Activated naive CD4-positive, alpha-beta T cell treated with anti-CD3 and anti-CD28 coated beads for 36 hours (primary cell): ENCODE data around the gene RGS17. TPM values are rescaled to one million over a fixed set of nuclear protein-coding genes. Genes with fewer than 3 reads are reported as not detected.
"Not testable (repeated sequence)": the region's sequence is repeated elsewhere in the genome, so short reads cannot be mapped to it uniquely, and the experiment has no call there.

Source experiments
- CTCF ChIA-PET: fragments of 350-600 bp; sonication (Branson Sonifier 250); formaldehyde crosslinking; loops from one replicate; lab custom pipeline; 2021; ENCODE audit warnings: antibody characterized with exemption; lab: Charles Lee
- DNase-seq: peaks from one replicate; pipeline ENCODE4 v3.0.0-alpha.2; 2020
- H3K27ac Mint-ChIP-seq: one replicate; pipeline ENCODE4 v1.8.0; 2021; ENCODE audit warnings: mild to moderate bottlenecking, mixed read lengths
- H3K27me3 Mint-ChIP-seq: one replicate; pipeline ENCODE4 v1.8.0; 2021; ENCODE audit warnings: low read depth, mixed read lengths
- H3K36me3 Mint-ChIP-seq: one replicate; pipeline ENCODE4 v1.8.0; 2021; ENCODE audit warnings: low read depth, mixed read lengths
- H3K4me1 Mint-ChIP-seq: one replicate; pipeline ENCODE4 v1.8.0; 2021; ENCODE audit warnings: low read depth, mixed read lengths
- H3K4me3 Mint-ChIP-seq: one replicate; pipeline ENCODE4 v1.8.0; 2021; ENCODE audit warnings: mild to moderate bottlenecking, moderate library complexity, mixed read lengths
- H3K9me3 Mint-ChIP-seq: one replicate; pipeline ENCODE4 v1.8.0; 2021; ENCODE audit warnings: mixed read lengths
- intact Hi-C: fragments of 100-400 bp; cut with micrococcal nuclease; formaldehyde crosslinking; loops from one replicate; pipeline ENCODE4 v1.15.1; 2023
- total RNA-seq, 2 experiments: library from RNA; stranded (reverse); gene quantifications; one replicate each; pipeline ENCODE4 v1.2.3, GENCODE V29; 2021

RGS17 gene
- total RNA-seq, 2 experiments from 2014 or later, result not detected

GRCh38 chr6:153111082-153111481 is 20.0 kb downstream of the RGS17 start:
- H3K27me3 Mint-ChIP-seq, H3K4me1 Mint-ChIP-seq, H3K36me3 Mint-ChIP-seq, intact Hi-C loops, DNase-seq, CTCF ChIA-PET, H3K4me3 Mint-ChIP-seq, H3K27ac Mint-ChIP-seq: not testable (repeated sequence)
- H3K9me3 Mint-ChIP-seq, result peaks cover 14% of the 10 kb centered on the region

GRCh38 chr6:153110612-153111011 is 20.5 kb downstream of the RGS17 start:
- DNase-seq, H3K4me1 Mint-ChIP-seq, H3K36me3 Mint-ChIP-seq, H3K27ac Mint-ChIP-seq, H3K4me3 Mint-ChIP-seq, intact Hi-C loops, CTCF ChIA-PET: not testable (repeated sequence)
- Mint-ChIP-seq H3K9me3 (peaks cover 14% of the 10 kb centered on the region), H3K27me3 (peaks cover 13% of the 10 kb centered on the region)

- DNase-seq, result no peak
- H3K4me3 Mint-ChIP-seq, result no peak overlapping the region
- peaks cover 8% of the 10 kb centered on the region for H3K9me3 Mint-ChIP-seq
- H3K36me3 Mint-ChIP-seq, result no peaks in the 10 kb centered on the region
- no peaks in the 10 kb centered on the region for H3K4me1 Mint-ChIP-seq
- intact Hi-C loops, result no loop called here
- CTCF ChIA-PET, result no interaction called here
- H3K27ac Mint-ChIP-seq, result no peak overlapping the region
- H3K27me3 Mint-ChIP-seq, result peaks cover 15% of the 10 kb centered on the region
Measured at GRCh38 chr6:153108315-153108714, 22.8 kb downstream of the RGS17 start.

GRCh38 chr6:153106021-153106420 is 25.1 kb downstream of the RGS17 start:
- Mint-ChIP-seq H3K4me3 (no peak overlapping the region), H3K36me3 (no peaks in the 10 kb centered on the region), H3K9me3 (no peaks in the 10 kb centered on the region), H3K27me3 (peaks cover 15% of the 10 kb centered on the region), H3K4me1 (no peaks in the 10 kb centered on the region), H3K27ac (no peak overlapping the region)
- CTCF ChIA-PET, result no interaction called here
- DNase-seq, result no peak
- intact Hi-C loops, result no loop called here

- CTCF ChIA-PET, result interaction anchor here (0.7 kb wide), 1 partner anchor 331 kb away, joined by 3 read pairs; no protein-coding TSS in a partner anchor
- Mint-ChIP-seq H3K9me3 (no peaks in the 10 kb centered on the region), H3K36me3 (no peaks in the 10 kb centered on the region), H3K27ac (no peak overlapping the region), H3K27me3 (peaks cover 15% of the 10 kb centered on the region), H3K4me1 (no peaks in the 10 kb centered on the region), H3K4me3 (no peak overlapping the region)
- intact Hi-C loops, result no loop called here
- no peak for DNase-seq
Measured at GRCh38 chr6:153104220-153104619, 26.9 kb downstream of the RGS17 start.

GRCh38 chr6:153103319-153103655 is 27.8 kb downstream of the RGS17 start:
- CTCF ChIA-PET, result no interaction called here
- DNase-seq, result no peak
- H3K36me3 Mint-ChIP-seq, result no peaks in the 10 kb centered on the region
- intact Hi-C loops, result no loop called here
- peaks cover 15% of the 10 kb centered on the region for H3K27me3 Mint-ChIP-seq
- no peaks in the 10 kb centered on the region for H3K9me3 Mint-ChIP-seq
- H3K4me3 Mint-ChIP-seq, result no peak overlapping the region
- no peaks in the 10 kb centered on the region for H3K4me1 Mint-ChIP-seq
- no peak overlapping the region for H3K27ac Mint-ChIP-seq

- CTCF ChIA-PET, result no interaction called here
- Mint-ChIP-seq H3K27me3 (peaks cover 12% of the 10 kb centered on the region), H3K36me3 (no peaks in the 10 kb centered on the region), H3K4me3 (no peak overlapping the region), H3K4me1 (no peaks in the 10 kb centered on the region), H3K27ac (no peak overlapping the region), H3K9me3 (no peaks in the 10 kb centered on the region)
- DNase-seq, result no peak
- intact Hi-C loops, result no loop called here
Measured at GRCh38 chr6:153102605-153103318, 28.3 kb downstream of the RGS17 start.

GRCh38 chr6:153101461-153101860 is 29.6 kb downstream of the RGS17 start:
- Mint-ChIP-seq H3K27me3 (peaks cover 13% of the 10 kb centered on the region), H3K4me3 (no peak overlapping the region), H3K4me1 (no peaks in the 10 kb centered on the region), H3K27ac (no peak overlapping the region), H3K9me3 (no peaks in the 10 kb centered on the region), H3K36me3 (no peaks in the 10 kb centered on the region)
- CTCF ChIA-PET, result no interaction called here
- intact Hi-C loops, result no loop called here
- no peak for DNase-seq

GRCh38 chr6:153099636-153100035 is 31.4 kb downstream of the RGS17 start:
- H3K27ac Mint-ChIP-seq, result no peak overlapping the region
- no peaks in the 10 kb centered on the region for H3K36me3 Mint-ChIP-seq
- H3K9me3 Mint-ChIP-seq, result no peaks in the 10 kb centered on the region
- intact Hi-C loops, result no loop called here
- CTCF ChIA-PET, result no interaction called here
- no peak overlapping the region for H3K4me3 Mint-ChIP-seq
- peaks cover 10% of the 10 kb centered on the region for H3K27me3 Mint-ChIP-seq
- no peak for DNase-seq
- no peaks in the 10 kb centered on the region for H3K4me1 Mint-ChIP-seq

GRCh38 chr6:153096792-153097191 is 34.3 kb downstream of the RGS17 start:
- CTCF ChIA-PET, result no interaction called here
- Mint-ChIP-seq H3K4me3 (no peak overlapping the region), H3K9me3 (no peaks in the 10 kb centered on the region), H3K27me3 (peaks cover 10% of the 10 kb centered on the region), H3K4me1 (peaks cover 4% of the 10 kb centered on the region), H3K27ac (no peak overlapping the region), H3K36me3 (no peaks in the 10 kb centered on the region)
- DNase-seq, result no peak
- intact Hi-C loops, result no loop called here

GRCh38 chr6:153096031-153096430 is 35.1 kb downstream of the RGS17 start:
- DNase-seq, result no peak
- CTCF ChIA-PET, result no interaction called here
- peaks cover 4% of the 10 kb centered on the region for H3K4me1 Mint-ChIP-seq
- no peaks in the 10 kb centered on the region for H3K36me3 Mint-ChIP-seq
- no peak overlapping the region for H3K27ac Mint-ChIP-seq
- no peak overlapping the region for H3K4me3 Mint-ChIP-seq
- no peaks in the 10 kb centered on the region for H3K9me3 Mint-ChIP-seq
- intact Hi-C loops, result no loop called here
- H3K27me3 Mint-ChIP-seq, result peaks cover 10% of the 10 kb centered on the region

GRCh38 chr6:153092082-153093013 is 38.7 kb downstream of the RGS17 start:
- intact Hi-C loops, result no loop called here
- DNase-seq, result no peak
- Mint-ChIP-seq H3K4me3 (no peak overlapping the region), H3K36me3 (no peaks in the 10 kb centered on the region), H3K4me1 (peaks cover 4% of the 10 kb centered on the region), H3K27me3 (peaks cover 9% of the 10 kb centered on the region), H3K27ac (no peak overlapping the region), H3K9me3 (no peaks in the 10 kb centered on the region)
- CTCF ChIA-PET, result no interaction called here
